Heart left ventricle (tissue), 16 donors: Measurements from ENCODE around the gene PRKCSH. TPM values are rescaled to one million over a fixed set of nuclear protein-coding genes. Genes with fewer than 3 reads are reported as not detected.
"Not testable (repeated sequence)": the region's sequence is repeated elsewhere in the genome, so short reads cannot be mapped to it uniquely, and the experiment has no call there.

ENCODE experiments used
- ATAC-seq, 4 donors: fragments of 200-7000 bp; cut with Tn5 transposase; one replicate each; pipeline ENCODE4 v1.9.1; 2020 to 2022; ENCODE audit warnings: moderate library complexity in 4 of 4, mild to moderate bottlenecking in 3 of 4, moderate number of reproducible peaks in 1 of 4
- DNase-seq, 5 donors: peaks; one replicate each; pipeline ENCODE4 v3.0.0-alpha.2; 2020
- H3K27ac ChIP-seq, 12 donors: fragments of 200-600 bp; sonication (generic) in 4 of 12; one replicate each; pipeline versions ENCODE4 v1.5.0 to v1.8.0; 2016 to 2022; ENCODE audit warnings: mild to moderate bottlenecking in 2 of 12
- H3K27me3 ChIP-seq, 9 donors: fragments of 200-600 bp; sonication (generic) in 2 of 9; one replicate each; pipeline versions ENCODE4 v1.5.1 to v1.8.0; 2016 to 2022; ENCODE audit warnings: mild to moderate bottlenecking in 3 of 9
- H3K36me3 ChIP-seq, 9 donors: fragments of 200-600 bp; sonication (generic) in 2 of 9; one replicate each; pipeline versions ENCODE4 v1.5.0 to v1.8.0; 2018 to 2022; ENCODE audit warnings: mild to moderate bottlenecking in 2 of 9
- H3K4me1 ChIP-seq, 12 donors: fragments of 200-600 bp; sonication (generic) in 4 of 12; one replicate each; pipeline versions ENCODE4 v1.5.0 to v1.8.0; 2016 to 2022; ENCODE audit warnings: mild to moderate bottlenecking in 3 of 12
- H3K4me3 ChIP-seq, 12 donors: fragments of 200-600 bp; sonication (generic) in 4 of 12; one replicate each; pipeline versions ENCODE4 v1.5.0 to v1.8.0; 2017 to 2022; ENCODE audit warnings: mild to moderate bottlenecking in 9 of 12, moderate library complexity in 4 of 12
- H3K9me3 ChIP-seq, 12 donors: fragments of 200-600 bp; sonication (generic) in 4 of 12; one replicate each; pipeline versions ENCODE4 v1.5.0 to v1.8.0; 2016 to 2022; ENCODE audit warnings: mild to moderate bottlenecking in 1 of 12
- POLR2A ChIP-seq, 2 donors: fragments of 450-650 bp; IDR thresholded peaks; one replicate each; pipeline ENCODE4 v1.6.1; 2017; ENCODE audit warnings: antibody characterized with exemption in 2 of 2, mild to moderate bottlenecking in 2 of 2, moderate library complexity in 2 of 2
- WGBS, 4 donors: extraction: QIAGEN DNeasy Blood & Tissue Kit in 2 of 4; methylation state at CpG; one replicate each; pipeline versions ENCODE4 v1.1.5 to v1.1.7; 2013 to 2018; 5-methylcytosine and 5-hydroxymethylcytosine counted together
- intact Hi-C, 10 donors: fragments of 100-400 bp; cut with DNase I; formaldehyde crosslinking; loops; one replicate each; pipeline versions ENCODE4 v1.11.1 to v1.14.2; 2022
- polyA plus RNA-seq, 2 donors: library from polyadenylated mRNA; stranded (reverse); fragments of 200-250 nt; gene quantifications; one replicate each; pipeline ENCODE4 v1.2.3, GENCODE V29; 2013
- total RNA-seq, 9 donors: library from RNA; depleted of rRNA in 2 of 9; stranded (reverse); fragments of >200 nt in 2 of 9; fragmentation: NEBNext Ultra II Directional in 3 of 9; extraction: Animal tissue kit (Norgen Biotek cat#: 25700) in 3 of 9; gene quantifications; one replicate each; pipeline versions ENCODE4 v1.1.0 to v1.2.4, GENCODE V29; 2016 to 2023
- TF ChIP-seq, protein P1 (sequence below), 12 donors: fragments of 200-600 bp; sonication (generic) in 4 of 12; IDR thresholded peaks; one replicate each; pipeline versions ENCODE4 v1.5.0 to v1.8.0; 2018 to 2022; ENCODE audit warnings: antibody characterized with exemption in 12 of 12, mild to moderate bottlenecking in 5 of 12
- donor health status: ischemic (EF 13 %, LVEDD 7.1; RV severe dilation, severe dysfunction).
- donor health status: healthy with polysubstance abuse.
- donor health status: DM: no; HTN: yes; CAD: no.
- donor health status: DM: no; HTN: no; CAD: no.
- donor health status: ischemic (EF 25% LVEDD 6.9; RV normal size, moderate dysfunction).
- donor health status: ischemic (EF 25% LVEDD 5.7; RV mildly dilated, moderate dysfunction).
- donor health status: healthy.
- donor health status: DM: yes; HTN: yes; CAD: no.
- donor health status: ischemic (EF 35%, LVEDD 5.7; RV mildly dilated, moderate dysfunction).
- donor health status: nonischemic (EF 11% LVEDD 7.7; RV severe dilation, severe dysfunction).
- donor health status: DM: yes; HTN: yes; CAD: no.
- donor health status: PGD.
- donor health status: ischemic (EF 29% LVEDD 5.4; RV normal size, mild dysfunction).
- donor health status: nonischemic (EF 23%, LVEDD 6.1; RV moderate dilation, normal function).

PRKCSH gene
- total and polyA plus RNA-seq, 11 donors: 69.3 to 210 (median 107) TPM

DNA sequence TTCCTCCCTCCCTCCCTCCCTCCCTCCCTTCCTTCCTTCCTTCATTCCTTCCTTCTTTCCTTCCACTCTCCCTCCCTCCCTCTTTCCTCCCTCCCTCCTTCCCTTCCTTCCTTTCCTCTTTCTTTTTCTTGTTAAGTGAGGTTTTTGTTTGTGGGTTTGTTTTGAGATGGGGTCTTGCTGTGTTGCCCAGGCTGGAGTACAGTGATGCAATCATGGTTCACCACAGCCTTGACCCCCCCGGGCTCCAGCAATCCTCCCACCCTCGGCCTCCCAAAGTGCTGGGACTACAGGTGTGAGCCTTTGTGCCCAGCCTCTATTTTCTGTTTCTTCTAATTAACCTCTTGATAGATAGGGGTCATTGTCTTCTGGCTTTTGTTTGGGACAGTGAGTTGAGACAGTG, 26.0 kb downstream of the PRKCSH start:
- 57 to 77% (median 69%) methylated on average over 2 of the region's 2 CpGs for WGBS, 4 donors
- TF ChIP-seq, protein P1, sequence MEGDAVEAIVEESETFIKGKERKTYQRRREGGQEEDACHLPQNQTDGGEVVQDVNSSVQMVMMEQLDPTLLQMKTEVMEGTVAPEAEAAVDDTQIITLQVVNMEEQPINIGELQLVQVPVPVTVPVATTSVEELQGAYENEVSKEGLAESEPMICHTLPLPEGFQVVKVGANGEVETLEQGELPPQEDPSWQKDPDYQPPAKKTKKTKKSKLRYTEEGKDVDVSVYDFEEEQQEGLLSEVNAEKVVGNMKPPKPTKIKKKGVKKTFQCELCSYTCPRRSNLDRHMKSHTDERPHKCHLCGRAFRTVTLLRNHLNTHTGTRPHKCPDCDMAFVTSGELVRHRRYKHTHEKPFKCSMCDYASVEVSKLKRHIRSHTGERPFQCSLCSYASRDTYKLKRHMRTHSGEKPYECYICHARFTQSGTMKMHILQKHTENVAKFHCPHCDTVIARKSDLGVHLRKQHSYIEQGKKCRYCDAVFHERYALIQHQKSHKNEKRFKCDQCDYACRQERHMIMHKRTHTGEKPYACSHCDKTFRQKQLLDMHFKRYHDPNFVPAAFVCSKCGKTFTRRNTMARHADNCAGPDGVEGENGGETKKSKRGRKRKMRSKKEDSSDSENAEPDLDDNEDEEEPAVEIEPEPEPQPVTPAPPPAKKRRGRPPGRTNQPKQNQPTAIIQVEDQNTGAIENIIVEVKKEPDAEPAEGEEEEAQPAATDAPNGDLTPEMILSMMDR (IDR thresholded peaks at IDR 0.05): no peak
- no peak for TF ChIP-seq POLR2A (IDR thresholded peaks at IDR 0.05)

DNA sequence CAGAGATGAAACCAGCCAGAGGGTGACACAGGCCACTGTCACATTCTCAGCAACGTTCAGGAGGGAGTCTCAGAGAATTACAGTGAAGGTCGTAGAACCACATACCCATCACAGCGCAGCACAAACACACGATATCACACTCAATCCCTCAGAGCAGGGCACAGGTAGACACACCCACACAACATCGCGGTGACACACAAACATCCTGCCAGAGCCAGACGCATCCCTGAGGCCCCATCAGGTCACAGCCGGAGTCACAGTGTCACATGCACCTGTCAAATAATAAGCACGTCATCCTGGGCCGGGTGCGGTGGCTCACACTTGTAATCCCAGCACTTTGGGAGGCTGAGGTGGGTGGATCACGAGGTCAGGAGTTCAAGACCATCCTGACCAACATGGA, 28.0 kb downstream of the PRKCSH start:
- ATAC-seq (no peak), DNase-seq (no peak)
- no peaks in the 10 kb centered on the region for H3K36me3 ChIP-seq
- 62 to 71% (median 67%) methylated on average over 12 of the region's 12 CpGs for WGBS, 4 donors
- no peak for TF ChIP-seq POLR2A (IDR thresholded peaks at IDR 0.05)
- TF ChIP-seq, protein P1 (IDR thresholded peaks at IDR 0.05): no peak
- no peak overlapping the region for H3K27ac ChIP-seq
- H3K27me3 ChIP-seq: peaks cover 0 to 17% (median 0%) of the 10 kb centered on the region in 9 donors
- H3K9me3 ChIP-seq: no peaks in the 10 kb centered on the region
- H3K4me1 ChIP-seq: no peaks in the 10 kb centered on the region
- intact Hi-C loops: no loop called here
- H3K4me3 ChIP-seq: no peak overlapping the region

More for the DNA sequence above, 26.0 kb downstream of the PRKCSH start:
- ATAC-seq (no peak), DNase-seq (no peak)
- no peak overlapping the region for H3K27ac ChIP-seq
- H3K4me3 ChIP-seq: no peak overlapping the region
- no peaks in the 10 kb centered on the region for H3K9me3 ChIP-seq
- no peaks in the 10 kb centered on the region for H3K4me1 ChIP-seq
- peaks cover 0 to 17% (median 0%) of the 10 kb centered on the region in 9 donors for H3K27me3 ChIP-seq
- H3K36me3 ChIP-seq: no peaks in the 10 kb centered on the region
- intact Hi-C loops: no loop called here

DNA sequence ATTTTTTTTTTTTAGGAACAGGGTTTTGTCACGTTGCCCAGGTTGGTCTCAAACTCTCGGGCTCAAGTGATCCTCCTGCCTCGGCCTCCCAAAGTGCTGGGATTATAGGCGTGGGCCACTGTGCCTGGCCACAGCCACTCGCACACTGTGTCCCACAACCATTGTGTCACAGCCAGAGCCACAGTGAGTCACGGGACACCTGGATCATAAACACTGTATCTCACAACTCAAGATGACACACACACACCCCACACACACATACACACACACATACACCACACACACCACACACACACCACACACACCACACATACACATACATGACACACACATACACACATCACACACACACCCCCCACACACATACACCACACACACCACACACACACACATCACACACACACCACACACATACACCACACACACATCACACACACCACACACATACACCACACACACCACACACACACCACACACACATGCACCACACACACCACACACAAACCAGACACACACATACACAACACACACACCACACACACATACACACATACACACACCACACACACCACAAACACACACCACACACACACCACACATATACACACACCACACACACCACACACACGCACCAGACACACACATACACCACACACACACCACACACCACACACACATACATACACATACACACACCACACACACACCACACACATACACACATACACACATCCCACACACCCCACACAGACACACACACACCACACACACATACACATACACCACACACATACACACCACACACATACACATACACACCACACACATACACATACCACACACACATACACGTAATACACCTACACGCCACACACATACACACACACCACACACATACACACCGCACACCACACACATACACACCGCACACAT, 29.2 kb downstream of the PRKCSH start:
- H3K9me3 ChIP-seq: no peaks in the 10 kb centered on the region
- TF ChIP-seq, protein P1 (IDR thresholded peaks at IDR 0.05): no peak
- no peak for TF ChIP-seq POLR2A (IDR thresholded peaks at IDR 0.05)
- intact Hi-C loops: no loop called here
- no peak overlapping the region for H3K27ac ChIP-seq
- no peaks in the 10 kb centered on the region for H3K4me1 ChIP-seq
- peaks cover 0 to 14% (median 0%) of the 10 kb centered on the region in 9 donors for H3K27me3 ChIP-seq
- H3K36me3 ChIP-seq: no peaks in the 10 kb centered on the region
- DNase-seq (no peak), ATAC-seq (peak in 1 of 4 donors; percentile 36)
- H3K4me3 ChIP-seq: no peak overlapping the region
- 81 to 89% (median 86%) methylated on average over 11 of the region's 11 CpGs for WGBS, 4 donors

DNA sequence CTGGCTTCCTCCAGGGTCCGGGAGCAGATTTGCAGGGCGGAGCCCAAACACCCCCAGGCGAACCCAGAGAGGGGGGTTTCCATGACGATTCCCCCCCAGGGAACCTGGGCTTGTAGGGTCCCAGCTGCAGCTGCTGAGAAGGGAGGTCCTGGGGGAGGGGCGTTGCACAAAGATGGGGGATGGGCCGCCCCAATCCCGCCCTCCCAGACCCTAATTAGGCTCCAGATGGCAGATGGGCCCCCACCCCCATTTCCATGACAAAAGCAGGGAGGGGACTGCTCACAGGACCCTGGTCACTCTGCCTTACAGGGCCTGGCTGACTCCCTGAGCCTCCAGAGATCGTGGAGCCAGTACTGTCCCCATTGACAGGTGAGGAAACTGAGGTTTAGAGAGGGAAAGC, 30.2 kb downstream of the PRKCSH start:
- 25 to 43% (median 36%) methylated on average over 1 to 8 of the region's 8 CpGs for WGBS, 4 donors
- peaks cover 0 to 5% (median 0%) of the 10 kb centered on the region in 9 donors for H3K27me3 ChIP-seq
- H3K27ac ChIP-seq: no peak overlapping the region
- no peak for TF ChIP-seq POLR2A (IDR thresholded peaks at IDR 0.05)
- TF ChIP-seq, protein P1 (IDR thresholded peaks at IDR 0.05): no peak
- no peak for DNase-seq
- H3K4me1 ChIP-seq: no peaks in the 10 kb centered on the region
- no peak overlapping the region for H3K4me3 ChIP-seq
- H3K9me3 ChIP-seq: no peaks in the 10 kb centered on the region
- intact Hi-C loops: no loop called here
- H3K36me3 ChIP-seq: no peaks in the 10 kb centered on the region
- ATAC-seq: no peak

DNA sequence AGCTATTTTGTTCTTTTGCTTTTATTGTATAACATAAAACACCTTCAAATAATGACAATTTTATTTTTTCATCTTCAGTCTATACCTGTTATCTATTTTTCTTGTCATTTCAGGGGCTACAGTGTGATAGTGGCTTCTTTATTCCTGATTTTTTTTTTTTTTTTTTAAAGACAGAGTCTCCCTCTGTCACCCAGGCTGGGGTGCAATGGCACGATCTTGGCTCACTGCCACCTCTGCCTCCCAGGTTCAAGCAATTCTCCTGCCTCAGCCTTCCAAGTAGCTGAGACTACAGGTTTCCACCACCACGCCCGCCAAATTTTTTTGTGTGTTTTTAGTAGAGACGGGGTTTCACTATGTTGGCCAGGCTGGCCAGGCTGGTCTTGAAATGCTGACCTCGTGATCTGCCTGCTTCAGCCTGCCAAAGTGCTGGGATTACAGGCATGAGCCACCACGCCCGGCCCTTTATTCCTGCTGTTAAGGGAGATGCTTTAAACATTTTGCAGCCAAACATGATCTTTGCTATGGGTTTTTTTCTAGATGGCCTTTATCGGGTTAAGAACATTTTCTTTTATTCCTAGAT, 32.9 kb downstream of the PRKCSH start:
- H3K36me3 ChIP-seq, H3K27me3 ChIP-seq, ATAC-seq, H3K9me3 ChIP-seq, H3K27ac ChIP-seq, DNase-seq, intact Hi-C loops, H3K4me3 ChIP-seq, H3K4me1 ChIP-seq: not testable (repeated sequence)
- 69 to 74% (median 72%) methylated on average over 8 of the region's 8 CpGs for WGBS, 4 donors
